Measurements from ENCODE around the gene WNT1.

Gene WNT1

GRCh38 chr12:48981757-48982157 is 3.6 kb downstream of the WNT1 start:
- DNase-seq = no peak

DNA sequence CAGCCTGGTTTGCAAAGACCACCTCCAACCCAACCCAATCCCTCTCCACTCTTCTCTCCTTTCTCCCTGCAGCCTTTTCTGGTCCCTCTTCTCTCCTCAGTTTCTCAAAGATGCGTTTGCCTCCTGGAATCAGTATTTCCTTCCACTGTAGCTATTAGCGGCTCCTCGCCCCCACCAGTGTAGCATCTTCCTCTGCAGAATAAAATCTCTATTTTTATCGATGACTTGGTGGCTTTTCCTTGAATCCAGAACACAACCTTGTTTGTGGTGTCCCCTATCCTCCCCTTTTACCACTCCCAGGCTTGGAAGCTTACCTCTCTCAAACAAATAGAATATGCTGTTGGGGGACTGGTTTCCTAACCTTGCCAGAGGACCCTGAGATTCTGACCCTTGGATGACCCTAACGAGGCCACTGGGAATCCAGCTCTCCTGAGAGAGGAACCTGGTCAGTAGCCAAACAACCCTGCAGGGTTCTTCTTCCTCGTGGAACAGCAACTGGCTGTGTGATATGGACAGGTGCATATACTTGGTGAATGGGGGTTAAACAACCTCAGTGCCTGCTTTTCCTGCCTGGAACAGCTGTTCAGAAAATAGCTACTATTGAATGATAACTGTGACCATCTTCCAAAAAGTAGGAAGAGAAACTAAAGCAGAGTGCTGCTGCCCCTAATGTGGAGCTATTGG is 4.4 kb downstream of the WNT1 start:
- no peak for DNase-seq

- no peak for DNase-seq
These were observed 7.4 kb downstream of the WNT1 start for GRCh38 chr12:48985475-48985897.

DNA sequence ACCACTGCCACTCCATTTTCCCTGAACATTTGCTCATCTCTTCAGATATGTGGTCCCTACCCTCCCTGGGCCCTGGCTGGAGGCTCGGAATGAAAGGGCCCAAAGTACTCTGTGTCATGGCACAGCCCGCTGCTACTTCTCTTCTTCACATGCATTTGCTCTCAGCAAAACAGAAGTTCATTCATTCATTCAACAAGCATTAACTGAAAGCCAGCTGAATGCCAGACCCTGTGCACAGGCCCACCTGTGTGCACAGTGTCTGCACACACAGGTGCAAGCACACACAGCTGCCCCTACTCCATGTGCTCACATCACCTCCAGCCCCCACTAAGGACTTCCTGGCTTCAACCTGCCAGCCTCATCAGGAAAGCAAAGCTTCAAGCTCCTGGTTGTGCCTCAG is 7.8 kb downstream of the WNT1 start:
- DNase-seq = no peak

DNA sequence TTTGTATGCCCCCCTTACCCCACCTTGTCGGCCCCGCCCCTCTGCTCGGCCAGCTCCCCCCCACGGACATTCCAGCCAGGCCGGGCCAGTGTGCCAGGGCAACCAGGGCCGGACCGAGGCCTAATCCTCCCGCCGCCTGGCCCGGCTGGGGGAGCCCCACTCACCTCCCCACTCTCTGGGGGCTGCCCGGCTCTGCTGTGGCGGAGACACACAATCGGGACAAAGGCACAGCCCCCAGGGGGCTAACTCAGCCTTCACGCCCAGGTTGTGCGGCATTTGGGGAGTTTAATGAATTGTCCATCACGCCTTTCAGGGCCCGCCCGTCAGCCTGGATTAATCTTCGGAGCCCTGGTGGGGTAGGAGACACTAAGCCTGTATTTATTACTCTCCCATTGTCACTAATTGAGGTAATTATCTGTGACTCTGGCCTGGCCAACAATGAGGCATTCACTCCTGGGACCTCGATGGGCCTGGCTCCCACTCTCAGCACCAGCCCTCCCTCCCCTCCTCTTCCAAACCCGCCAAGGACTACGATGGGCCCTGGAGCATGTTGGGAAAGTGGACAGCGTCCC is 8.7 kb downstream of the WNT1 start:
- no peak for DNase-seq

GRCh38 chr12:48988030-48988649 is 10.0 kb downstream of the WNT1 start:
- peak; percentile 78 for DNase-seq

GRCh38 chr12:48990552-48990951 is 12.4 kb downstream of the WNT1 start:
- DNase-seq = no peak

- no peak for DNase-seq
These were observed 13.3 kb downstream of the WNT1 start for GRCh38 chr12:48991247-48992050.

GRCh38 chr12:48993787-48994186 is 15.7 kb downstream of the WNT1 start:
- DNase-seq = no peak

- DNase-seq = no peak
These were observed 16.3 kb downstream of the WNT1 start for GRCh38 chr12:48994224-48995085.

DNA sequence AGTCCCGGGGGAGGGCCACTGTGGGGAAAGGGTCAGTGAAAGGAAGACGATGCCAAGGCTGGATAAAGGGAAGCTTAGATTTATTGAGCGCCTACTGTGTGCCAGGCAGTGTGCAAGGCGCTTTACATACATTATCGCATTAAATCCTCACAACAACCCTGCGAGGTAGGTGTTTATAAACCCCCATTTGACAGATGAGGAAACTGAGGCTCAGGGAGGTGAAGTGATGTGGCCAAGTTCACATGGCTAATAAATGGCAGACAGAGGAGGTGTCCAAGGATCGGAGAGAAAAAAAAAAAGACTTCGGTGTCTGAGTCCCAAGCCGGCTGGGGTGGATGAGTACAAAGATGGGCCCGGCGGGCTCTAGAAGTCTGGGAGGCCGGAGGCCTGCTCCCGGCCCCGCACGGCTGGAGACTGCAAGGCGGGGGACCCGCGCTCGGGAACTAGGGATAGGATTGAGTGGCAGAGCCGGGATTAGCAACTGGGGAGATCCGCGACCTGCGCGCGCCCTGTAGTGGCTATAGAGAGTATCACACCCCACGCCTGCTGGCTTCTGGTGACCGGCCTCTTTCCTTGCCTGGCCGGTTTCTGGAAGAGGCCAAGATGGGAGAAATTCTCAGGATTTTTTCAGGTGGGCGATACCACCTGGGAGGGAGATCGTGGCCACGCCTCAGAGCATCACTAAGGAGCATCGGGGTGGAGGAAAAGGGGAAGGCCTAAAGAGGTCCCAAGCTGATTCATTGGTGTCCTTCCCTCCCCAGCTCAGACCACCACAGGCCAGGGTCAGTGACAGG is 17.2 kb downstream of the WNT1 start:
- peak; percentile 63 for DNase-seq

- peak; percentile 73 for DNase-seq
These were observed 18.9 kb downstream of the WNT1 start for GRCh38 chr12:48996794-48997718.

GRCh38 chr12:48997719-48998496 is 19.8 kb downstream of the WNT1 start:
- DNase-seq = no peak

- no peak for DNase-seq
These were observed 20.6 kb downstream of the WNT1 start for GRCh38 chr12:48998497-48999353.

GRCh38 chr12:48999371-49000131 is 21.4 kb downstream of the WNT1 start, which contains the start of gene DDN:
DDN (minus strand) TSS chr12:48999375; CDS start chr12:48999287, 88 bp downstream.
- peak; percentile 37 for DNase-seq

DNA sequence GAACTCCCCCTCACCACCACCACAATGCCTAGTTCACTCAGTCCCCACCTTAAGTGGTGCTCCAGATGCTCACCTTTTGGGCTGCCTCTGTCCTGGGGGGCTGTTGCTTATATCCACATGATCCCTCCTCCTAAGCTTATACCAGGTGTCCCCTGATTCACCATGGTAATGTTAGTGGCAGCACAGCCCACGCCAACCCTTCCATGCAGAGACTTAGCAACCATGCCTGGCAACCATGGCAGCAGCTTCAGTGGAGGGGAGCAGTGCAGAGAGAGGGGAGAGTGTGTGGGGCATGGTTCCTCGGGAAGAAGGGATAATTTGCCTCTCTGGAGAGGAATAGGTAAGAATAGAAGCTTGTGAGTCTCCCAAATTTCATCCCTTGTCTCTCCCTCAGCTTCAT is 22.2 kb downstream of the WNT1 start:
- no peak for DNase-seq

- no peak for DNase-seq
These were observed 30.8 kb downstream of the WNT1 start for GRCh38 chr12:49008943-49009342.

All from CD4-positive, alpha-beta T cell treated with Interleukin-6 for 4 hours (primary cell).